Upper lobe of left lung (tissue), 4 donors: ENCODE results near the gene IRF4.
"Not testable (repeated sequence)": the region's sequence is repeated elsewhere in the genome, so short reads cannot be mapped to it uniquely, and the experiment has no call there.

Experiments
- CTCF ChIP-seq, 6 experiments: fragments of 450-650 bp in 4 of 6; fragments of 200-600 bp in 2 of 6; sonication (generic) in 2 of 6; IDR thresholded peaks; one replicate each; pipeline ENCODE4 v1.5.1; 2016 to 2019; ENCODE audit warnings: antibody characterized with exemption in 6 of 6
- EP300 ChIP-seq, 4 donors: sonication (generic); formaldehyde crosslinking; IDR thresholded peaks; one replicate each; pipeline ENCODE4 v1.5.1; 2017; ENCODE audit warnings: antibody characterized with exemption in 4 of 4, control low read depth in 2 of 4
- POLR2A ChIP-seq, 4 donors: fragments of 450-650 bp; IDR thresholded peaks; one replicate each; pipeline ENCODE4 v1.5.1; 2016 to 2017; ENCODE audit warnings: antibody characterized with exemption in 4 of 4, mild to moderate bottlenecking in 2 of 4

GRCh38 chr6:425418-425788 is 33.9 kb downstream of the IRF4 start:
- not testable (repeated sequence) for TF ChIP-seq CTCF, EP300, POLR2A (IDR thresholded peaks at IDR 0.05)
